HG02943 (cell line): ENCODE results near the gene PPFIA3.
"Not testable (repeated sequence)": the region's sequence is repeated elsewhere in the genome, so short reads cannot be mapped to it uniquely, and the experiment has no call there.

ENCODE experiments used
- ATAC-seq: cut with Tn5 transposase; IDR thresholded peaks from one replicate; pipeline ENCODE4 v1.9.1; 2021; ENCODE audit warnings: mild to moderate bottlenecking, low read depth, moderate library complexity; ENCODE audit not compliant: unreplicated experiment

Gene PPFIA3

GRCh38 chr19:49119411-49120324 is at the start of gene PPFIA3:
Gene PPFIA3, plus strand, starts transcription at chr19:49119544. Its CDS starts 8,330 bp downstream, at chr19:49127874.
- no peak for ATAC-seq

GRCh38 chr19:49070416-49070815 is 48.9 kb upstream of the PPFIA3 start:
- ATAC-seq, result no peak

- ATAC-seq, result no peak
Observed at GRCh38 chr19:49071860-49072547, 47.3 kb upstream of the PPFIA3 start.

GRCh38 chr19:49073514-49074378 is 45.6 kb upstream of the PPFIA3 start:
- no peak for ATAC-seq

GRCh38 chr19:49074869-49075268 is 44.5 kb upstream of the PPFIA3 start:
- not testable (repeated sequence) for ATAC-seq

- ATAC-seq, result no peak
Observed at GRCh38 chr19:49080392-49080791, 39.0 kb upstream of the PPFIA3 start.

- no peak for ATAC-seq
Observed at GRCh38 chr19:49081273-49081672, 38.1 kb upstream of the PPFIA3 start.

GRCh38 chr19:49084206-49085019 is 34.9 kb upstream of the PPFIA3 start:
- ATAC-seq, result no peak

- peak; percentile 81 for ATAC-seq
Observed at GRCh38 chr19:49085020-49085867, 34.1 kb upstream of the PPFIA3 start, which contains the start of gene SNRNP70. Gene SNRNP70, plus strand, starts transcription at chr19:49085451. Its CDS starts 964 bp downstream, at chr19:49086415.

- ATAC-seq, result no peak
Observed at GRCh38 chr19:49085868-49086232, 33.5 kb upstream of the PPFIA3 start.

- ATAC-seq, result no peak
Observed at GRCh38 chr19:49086296-49086695, 33.0 kb upstream of the PPFIA3 start.

- no peak for ATAC-seq
Observed at GRCh38 chr19:49091391-49092038, 27.8 kb upstream of the PPFIA3 start.

- no peak for ATAC-seq
Observed at GRCh38 chr19:49092686-49093085, 26.7 kb upstream of the PPFIA3 start.

- no peak for ATAC-seq
Observed at GRCh38 chr19:49094505-49095482, 24.6 kb upstream of the PPFIA3 start.

- ATAC-seq, result no peak
Observed at GRCh38 chr19:49097453-49098288, 21.7 kb upstream of the PPFIA3 start.

GRCh38 chr19:49098795-49099194 is 20.5 kb upstream of the PPFIA3 start:
- no peak for ATAC-seq
